GM18520 (cell line): Measurements from ENCODE around the gene GALNT6.

Source experiments
- ATAC-seq: cut with Tn5 transposase; IDR thresholded peaks from one replicate; pipeline ENCODE4 v1.9.1; 2021; ENCODE audit not compliant: unreplicated experiment

The GALNT6 gene

DNA sequence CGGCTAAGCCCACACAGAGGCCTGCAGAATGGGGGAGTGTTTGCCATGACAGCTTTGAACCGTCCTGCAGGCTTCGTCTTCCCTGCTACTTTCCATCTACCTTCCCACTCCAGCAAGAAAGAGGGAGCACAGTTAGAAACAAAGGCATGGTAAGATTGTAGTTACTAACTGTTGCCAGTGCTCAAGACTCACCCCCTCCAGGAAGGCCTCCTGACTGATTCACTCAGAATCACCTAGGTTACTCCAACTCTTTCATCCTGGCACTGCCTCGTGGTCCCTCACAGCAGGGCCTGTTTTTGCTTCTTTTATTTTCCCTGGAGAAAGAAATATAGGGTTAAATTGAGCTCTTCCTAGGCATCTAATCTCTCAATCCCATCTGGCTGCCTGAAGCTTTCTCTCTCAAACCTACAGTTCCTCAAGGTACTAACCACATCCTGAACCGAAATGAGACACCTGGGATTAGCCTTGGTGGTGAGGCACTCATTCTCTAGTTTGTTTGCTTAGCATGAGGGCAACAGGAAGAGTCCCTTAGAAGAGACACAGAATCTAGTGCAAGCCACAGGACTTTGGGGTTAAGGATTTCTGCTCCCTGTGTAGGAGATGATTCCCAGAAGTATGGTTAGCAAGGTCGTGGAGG is 7.8 kb downstream of the GALNT6 start:
- no peak for ATAC-seq

DNA sequence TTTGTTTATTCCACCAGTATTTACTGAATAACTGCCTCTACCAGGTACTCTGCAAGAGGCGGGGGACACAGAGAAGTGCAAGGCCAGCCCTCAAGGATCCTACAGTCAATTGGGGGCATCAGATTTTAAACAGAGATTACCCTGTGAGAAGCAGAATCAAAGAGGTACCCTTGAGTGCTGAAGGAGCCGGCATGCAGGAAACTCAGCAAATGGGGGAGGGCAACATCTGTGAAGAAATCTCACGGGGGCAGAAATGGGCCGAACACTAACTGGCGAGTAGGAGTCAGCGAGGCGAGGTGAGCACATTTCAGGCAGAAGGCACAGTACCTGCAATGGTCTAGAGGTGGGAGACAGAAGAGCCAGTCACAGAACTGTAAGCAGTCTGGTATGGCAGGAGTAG is 9.0 kb downstream of the GALNT6 start:
- ATAC-seq = no peak

DNA sequence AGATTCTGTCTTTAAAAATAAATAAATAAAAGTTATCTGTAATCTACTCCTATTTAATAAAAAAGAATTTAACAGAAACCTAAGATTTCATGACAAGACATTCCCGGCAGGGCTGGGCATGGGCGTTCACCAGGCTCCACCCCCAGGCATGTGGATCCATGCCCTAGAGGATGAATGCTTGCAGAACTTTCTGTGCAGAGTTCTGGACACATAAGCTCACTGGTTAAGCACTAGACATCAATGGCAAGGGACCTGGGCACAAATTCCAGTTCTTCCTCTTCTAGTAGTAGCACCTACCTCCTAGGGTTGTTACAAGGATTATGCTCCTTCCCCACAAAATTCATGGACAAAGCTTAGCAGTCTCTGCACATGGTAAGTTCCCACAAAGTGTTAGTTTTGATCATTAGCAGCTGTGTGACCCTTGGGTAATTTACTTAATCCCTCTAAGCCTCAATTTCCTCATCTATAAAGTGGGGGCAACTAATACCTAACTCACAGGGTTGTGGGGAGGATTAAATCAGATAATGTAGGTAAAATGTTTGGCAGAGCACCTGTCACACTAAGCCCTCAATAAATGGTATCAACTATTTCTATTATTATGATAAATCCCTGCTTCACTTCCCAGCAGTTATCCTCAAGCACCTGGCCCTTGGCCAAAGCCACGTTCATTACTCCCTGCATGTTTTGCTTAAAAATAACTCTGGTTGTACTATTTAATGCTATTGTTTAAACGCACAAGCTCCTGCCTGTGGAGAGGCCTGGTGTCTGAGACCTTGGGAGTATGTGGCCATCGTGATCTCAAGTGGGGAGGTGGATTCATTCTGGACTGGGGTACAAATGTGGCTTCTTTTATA is 9.8 kb downstream of the GALNT6 start:
- no peak for ATAC-seq

DNA sequence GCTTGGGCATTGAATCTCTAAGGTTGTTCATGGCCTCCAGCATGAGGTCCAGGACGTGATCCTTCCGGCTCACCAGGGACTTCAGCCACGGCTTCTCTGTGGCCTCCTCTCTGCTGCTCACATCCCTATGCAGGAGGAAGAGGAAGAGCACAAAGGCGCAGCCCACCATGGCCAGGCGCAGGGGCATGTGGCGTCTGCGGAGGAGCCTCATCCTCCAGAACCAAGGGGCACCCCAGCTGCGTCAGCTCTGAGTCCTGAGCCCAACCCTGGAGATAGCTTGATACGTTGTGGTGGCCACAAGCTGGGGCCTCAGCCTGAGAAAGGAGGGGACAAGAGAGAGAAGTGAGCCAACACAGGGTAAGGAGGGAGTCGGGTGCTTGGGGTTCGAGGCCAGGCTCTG is 11.6 kb downstream of the GALNT6 start:
- ATAC-seq = no peak

DNA sequence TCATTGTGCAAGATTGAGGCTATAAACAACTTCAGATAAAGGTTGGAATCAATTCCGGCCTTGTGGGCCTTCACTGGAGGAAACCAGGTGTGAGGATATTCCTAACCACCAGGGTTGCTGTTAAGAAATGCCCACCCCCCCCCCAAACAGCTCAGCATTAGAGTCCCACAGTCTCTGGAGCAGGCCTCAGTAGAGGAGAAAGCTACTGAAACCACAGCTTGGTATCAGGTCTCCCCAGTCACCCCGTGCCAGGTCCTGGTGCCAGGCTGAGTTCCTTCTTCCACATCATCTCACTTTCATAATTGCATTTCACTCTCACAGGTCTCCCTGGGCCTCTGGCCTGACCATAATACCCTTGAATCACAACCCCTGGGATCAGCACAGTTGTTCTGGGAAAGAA is 12.5 kb downstream of the GALNT6 start:
- ATAC-seq = no peak

DNA sequence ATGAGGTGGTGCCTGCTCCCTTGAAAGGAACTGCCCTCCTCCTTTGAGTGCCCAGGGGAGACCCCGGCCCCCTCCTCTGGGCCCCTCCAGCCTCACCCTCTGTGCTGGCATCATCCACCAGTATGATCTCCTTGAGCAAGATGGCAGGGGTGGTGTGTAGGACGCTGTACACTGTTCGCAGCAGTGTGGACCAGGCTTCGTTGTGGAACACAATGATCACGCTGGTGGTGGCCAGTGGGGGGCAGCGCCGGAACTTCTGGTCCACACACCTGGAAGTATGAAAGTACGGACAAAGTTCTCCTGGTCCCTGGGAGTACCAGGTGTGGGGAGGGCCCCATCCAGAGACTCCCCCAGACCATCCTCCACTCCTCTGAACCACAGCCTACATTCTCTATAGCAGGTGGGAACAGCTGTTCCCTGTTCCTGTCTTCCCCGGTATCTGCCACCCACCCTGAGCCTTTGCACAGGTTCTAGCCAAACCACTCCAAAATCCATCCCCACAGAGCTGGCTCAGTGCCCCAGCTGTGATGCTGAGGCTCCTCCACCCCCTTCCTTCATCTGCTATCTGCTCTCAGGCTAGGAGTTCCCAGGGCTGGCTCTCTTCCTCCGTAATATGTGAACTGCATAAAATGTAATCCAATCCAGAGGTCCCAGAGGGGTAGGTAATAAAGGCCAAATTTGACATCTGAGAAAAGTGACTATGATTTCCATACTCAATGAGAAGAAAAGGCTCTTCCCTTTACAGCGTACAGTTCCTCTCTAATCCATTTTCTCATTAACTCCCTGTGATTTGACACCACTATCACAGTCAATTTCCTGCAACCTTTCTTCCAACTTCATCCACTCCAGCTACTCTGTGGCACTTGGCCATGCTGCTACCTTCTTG is 13.9 kb downstream of the GALNT6 start:
- ATAC-seq = no peak

DNA sequence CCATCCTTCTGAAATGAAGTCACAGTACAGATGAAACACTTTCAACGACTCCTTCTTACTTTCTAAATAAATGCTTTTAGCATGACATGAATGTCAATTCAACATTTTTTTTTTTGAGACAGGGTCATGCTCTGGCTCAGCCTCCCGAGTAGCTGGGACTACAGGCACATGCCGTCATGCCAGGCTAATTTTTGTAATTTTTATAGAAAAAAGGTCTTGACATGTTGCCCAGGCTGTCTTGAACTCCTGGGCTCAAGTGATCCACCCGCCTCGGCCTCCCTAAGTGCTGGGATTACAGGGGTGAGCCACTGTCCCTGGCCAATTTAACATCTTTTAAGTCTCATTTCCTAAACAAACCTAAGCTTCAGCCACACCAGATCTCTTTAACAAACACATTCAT is 16.4 kb downstream of the GALNT6 start:
- ATAC-seq = no peak

DNA sequence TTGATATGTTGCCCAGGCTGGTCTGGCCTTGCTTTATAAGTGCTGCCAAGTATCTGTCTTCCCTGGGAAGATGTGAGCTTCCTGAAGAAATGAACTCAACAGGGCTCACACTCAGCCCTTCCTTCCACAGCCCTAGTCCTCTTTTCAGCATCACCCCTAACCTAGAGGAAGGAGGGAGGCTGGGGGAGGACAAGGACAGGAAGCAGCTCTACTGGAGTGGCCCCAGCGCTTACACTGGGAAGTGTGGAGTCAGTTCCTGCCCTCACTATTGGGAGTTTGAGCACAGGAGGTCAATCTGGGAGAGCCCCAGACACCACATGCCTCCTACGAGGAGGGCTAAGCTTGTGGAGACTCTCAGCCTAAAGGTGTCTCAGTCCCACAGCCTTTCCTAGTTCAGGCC is 16.8 kb downstream of the GALNT6 start:
- no peak for ATAC-seq

DNA sequence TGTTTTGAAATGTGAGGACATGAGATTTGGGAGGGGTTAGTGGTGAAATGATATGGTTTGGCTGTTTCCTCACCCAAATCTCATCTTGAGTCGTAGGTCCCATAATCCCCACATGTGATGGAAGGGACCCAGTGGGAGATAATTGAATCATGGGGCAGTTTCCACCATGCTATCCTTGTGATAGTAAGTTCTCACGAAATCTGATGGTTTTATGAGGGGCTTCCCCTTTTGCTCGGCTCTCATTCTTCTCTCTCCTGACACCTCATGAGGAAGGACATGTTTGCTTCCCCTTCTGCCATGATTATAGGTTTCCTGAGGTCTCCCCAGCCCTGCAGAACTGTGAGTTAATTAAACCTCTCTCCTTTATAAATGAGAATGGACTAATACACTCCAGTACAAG is 18.0 kb downstream of the GALNT6 start:
- ATAC-seq = no peak

DNA sequence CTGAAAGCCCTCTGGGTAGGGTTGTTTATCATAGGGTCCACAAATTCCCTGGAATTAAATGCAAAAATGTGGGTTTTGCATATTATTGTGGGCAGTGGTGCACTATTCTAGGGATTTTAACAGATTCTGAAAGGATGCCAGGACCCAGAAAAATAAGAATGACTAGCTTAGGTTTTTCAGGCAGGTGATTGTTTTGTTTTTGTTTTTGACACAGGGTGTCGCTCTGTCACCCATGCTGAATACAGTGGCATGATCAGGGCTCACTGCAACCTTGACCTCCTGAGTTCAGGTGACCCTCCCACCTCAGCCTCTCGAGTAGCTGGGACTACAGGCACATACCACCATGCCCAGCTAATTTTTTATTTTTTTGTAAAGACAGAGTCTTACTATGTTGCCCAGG is 19.2 kb downstream of the GALNT6 start:
- no peak for ATAC-seq

DNA sequence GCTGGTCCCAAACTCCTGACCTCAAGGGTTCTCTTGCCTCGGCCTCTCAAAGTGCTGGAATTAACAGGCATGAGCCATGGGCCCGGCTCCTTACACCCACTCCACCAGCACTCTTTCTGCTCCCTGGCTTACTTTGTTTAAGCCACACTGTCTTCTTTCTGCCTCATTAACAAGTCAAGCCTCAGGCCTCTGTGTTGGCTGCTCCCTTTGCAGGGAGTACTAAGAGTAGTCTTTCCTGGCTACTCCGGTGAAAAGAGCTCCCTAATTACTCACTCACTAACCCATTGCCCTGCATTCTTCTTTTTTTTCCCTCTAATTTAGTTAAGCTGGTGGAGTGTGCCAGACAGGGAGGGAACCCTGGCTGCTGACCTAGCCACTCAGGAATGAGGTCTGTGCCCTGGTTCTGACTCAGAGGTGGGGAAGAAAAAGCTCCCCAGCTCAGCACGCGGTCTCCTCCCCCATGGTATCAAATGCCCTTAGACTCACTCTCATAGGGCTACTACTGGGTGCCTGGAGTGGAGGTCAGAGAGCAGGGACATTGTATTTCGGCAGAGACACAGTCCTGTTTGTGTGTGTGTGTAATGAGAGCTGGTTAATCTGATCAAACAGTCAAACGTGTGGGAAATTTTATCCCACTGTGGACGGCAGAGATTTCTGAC is 19.8 kb downstream of the GALNT6 start:
- no peak for ATAC-seq

DNA sequence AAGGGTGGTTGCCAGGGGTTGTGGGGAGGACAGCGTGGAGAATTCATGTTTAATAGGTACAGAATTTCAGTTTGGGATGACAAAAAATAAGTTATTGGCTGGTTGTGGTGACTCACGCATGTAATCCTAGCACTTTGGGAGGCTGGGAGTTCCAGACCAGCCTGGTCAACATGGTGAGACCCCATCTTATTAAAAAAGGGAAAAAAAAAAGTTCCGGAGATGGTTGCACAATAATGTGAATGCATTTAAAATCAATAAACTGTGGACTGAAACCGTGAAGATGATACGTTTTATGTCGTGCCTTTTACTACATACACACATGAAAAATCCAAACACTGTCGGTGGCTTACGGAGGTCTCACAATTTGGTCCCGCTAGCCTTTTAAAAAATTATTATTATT is 20.5 kb downstream of the GALNT6 start:
- no peak for ATAC-seq

DNA sequence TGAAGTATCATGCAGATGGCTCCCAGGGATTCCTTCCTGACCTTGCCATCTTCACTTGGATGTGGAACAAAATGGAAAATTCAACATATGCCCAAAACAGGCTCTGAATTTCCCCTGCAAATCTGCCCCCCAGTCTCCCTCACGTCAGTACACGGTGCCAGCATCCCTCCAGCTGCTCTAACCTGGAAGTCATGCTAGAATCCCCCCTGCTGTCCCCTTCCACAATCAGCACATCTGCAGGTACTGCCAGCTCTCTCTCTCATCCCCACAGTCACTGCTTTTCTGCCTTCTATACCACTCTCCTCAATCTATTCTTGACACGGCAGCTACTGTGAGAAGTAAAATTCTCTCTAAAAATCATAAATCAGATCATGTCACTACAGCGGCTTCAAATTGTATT is 21.6 kb downstream of the GALNT6 start:
- no peak for ATAC-seq

DNA sequence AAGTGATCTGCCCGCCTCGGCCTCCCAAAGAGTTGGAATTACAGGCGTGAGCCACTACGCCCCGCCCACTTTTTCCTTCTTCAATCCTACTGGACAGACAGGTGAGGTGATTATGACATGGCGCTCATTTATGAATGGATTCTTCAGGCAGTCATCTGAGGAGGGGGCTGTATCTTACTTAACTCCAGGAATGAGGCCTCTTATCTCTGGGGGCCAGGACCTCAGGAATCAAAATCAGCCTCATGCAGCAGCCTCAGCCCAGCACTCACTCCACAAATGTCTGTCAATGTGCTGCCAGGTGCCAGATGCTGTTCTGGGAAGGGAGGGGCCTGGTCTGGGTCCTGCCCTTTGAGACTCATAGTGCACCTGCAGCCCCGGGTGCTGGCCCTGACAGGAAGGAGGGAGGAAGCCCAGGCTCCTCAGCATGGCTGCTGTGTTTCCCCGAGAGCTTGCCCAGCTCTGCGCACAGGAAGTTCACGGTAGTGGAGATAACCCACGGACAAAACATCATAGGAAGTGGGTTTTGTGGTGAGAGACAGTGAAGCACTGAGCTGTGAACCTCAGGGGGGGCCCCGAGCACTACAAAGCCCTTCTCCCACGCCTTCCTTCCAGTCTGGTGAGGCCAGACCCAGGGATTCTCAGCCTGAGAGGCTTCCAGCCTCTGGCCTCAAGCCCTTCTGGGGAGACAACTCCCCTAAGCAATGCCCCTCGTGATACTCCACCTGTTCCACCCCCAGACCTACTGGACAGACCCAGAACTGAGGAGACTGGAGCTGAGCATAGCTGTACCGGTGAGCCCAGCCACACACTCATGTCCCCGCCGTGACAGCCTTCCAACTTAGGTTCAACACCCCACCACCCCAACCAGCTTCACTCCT is 22.3 kb downstream of the GALNT6 start:
- ATAC-seq = peak; percentile 97

DNA sequence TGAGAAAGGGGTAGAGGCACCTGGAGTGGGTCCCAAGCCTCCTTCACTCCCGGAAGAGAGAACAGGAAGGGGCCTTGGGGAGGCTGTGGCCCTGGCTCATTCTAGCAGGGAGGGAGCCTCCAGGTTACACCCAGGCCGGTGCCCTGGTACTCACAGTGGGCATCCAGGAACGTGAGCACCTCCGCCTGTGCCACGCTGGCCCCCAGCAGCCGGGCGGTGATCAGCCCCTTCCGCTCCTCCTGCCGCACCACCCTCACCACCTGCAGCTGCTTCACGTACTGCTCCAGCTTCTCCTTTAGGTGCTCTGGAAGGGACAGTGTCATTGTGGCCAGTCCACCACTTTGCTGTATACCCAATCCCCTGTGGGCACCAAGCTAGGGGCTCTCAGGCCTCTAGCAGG is 25.9 kb downstream of the GALNT6 start:
- no peak for ATAC-seq

DNA sequence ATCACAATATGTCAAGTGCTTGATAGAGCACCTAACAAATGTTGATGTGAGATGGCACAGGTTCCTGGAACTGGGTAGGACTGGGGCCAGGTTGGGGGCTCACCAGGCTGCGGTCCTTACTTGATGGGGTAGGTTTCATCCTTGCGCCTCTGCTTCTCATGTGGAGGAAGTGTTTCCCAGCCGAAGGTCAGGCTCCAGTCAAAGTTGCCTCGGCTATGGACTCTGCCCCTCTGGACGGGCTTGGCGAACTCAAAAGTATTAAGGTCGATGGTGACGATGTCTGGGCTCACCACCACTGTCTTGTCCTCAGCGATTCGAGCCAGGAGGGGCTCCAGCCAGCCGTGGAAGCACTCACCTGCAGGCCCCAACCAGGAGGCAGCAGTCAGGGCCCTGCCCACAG is 27.2 kb downstream of the GALNT6 start:
- no peak for ATAC-seq

DNA sequence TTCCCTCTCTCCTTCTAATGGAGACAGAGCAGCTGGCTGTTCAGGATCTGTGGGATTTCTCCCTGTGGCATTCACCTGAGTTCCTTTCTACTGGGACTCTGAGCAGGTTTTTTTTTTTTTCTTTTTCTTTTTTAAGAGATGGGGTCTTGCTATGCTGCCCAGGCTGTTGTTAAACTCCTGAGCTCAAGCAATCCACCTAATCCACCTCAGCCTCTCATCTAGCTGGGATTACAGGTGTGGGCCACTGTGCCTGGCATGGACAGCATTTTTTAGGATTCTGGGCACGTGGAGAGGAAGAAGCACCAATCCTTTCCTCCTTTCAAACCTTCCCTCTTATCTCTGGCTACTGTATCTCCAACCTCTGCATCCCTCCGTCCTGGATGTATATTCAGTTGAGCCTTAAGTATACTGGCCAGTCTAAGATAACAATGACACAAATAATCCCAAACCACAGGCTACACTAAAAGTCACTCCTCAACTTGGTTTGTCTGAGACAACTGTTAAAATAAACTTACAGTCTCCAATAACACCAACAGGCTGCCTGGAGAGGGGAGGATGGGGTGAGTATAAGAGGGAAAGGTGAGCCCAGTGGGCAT is 28.4 kb downstream of the GALNT6 start:
- no peak for ATAC-seq

DNA sequence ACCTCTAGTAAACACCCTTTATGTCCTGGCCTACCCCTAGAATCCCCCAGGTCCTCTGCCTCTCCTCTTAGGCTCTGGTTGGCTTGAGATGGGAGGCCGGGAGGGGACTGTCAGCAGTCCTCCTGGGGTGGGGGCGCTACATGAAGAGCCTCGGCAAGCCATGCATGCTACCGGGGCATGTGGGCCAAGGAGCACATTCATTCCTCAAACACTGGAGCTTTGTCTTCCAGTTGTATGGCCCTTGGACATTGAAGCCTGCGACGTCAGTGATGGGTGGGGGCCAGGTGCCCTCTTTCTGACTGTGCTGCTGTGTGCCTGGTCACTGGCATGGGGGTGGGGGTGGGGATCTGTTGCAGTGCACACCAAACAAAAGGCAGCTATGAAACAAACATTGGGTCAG is 28.9 kb downstream of the GALNT6 start:
- no peak for ATAC-seq

DNA sequence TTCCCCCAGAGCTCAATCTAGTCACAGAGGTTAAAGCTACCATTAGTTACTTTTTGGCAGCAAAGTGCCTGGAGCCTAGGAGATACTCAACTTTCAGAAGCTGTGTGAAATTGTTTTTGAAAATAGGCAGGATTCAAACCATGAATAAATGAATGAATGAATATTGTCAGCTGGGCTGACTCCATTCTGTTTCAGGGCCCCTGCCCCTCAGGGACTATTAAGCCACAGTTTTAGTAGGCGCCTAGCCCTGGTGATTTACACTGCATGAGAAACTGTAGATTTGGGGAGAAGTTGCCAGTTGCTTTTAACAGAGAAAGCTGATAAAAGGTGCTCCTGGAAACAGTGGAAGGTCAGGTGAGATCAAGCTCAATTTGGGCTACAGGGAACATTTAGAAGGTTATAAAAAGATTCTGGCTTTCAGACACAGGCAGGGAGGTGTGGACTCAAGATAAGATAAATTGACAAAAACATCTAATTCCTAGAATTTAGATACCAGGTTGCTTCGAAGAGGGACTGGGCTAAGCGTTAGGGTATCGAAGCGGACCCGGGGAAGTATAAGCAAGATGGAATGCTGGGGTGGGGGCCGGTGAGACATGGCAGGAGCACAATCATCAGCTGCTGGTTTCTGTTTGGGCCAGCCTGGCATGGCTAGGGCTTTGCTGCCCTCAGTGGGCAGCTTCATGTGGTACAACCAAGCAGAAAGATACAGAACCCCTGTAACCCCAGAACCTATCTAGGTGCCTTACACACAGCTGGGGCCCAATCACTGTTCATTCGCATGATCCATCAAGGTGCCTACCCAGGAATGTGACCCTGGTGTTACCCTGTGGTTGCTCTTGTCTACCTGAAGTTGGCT is 29.8 kb downstream of the GALNT6 start:
- ATAC-seq = no peak
